Measurements from ENCODE around the gene NOL4L. TPM values are rescaled to one million over a fixed set of nuclear protein-coding genes. Genes with fewer than 3 reads are reported as not detected.

The NOL4L gene
- total and polyA plus RNA-seq, 4 donors: 7.9 to 20.6 (median 12.2) TPM

- no peak overlapping the region for H3K4me3 ChIP-seq
- WGBS, 2 donors: 0 to 1% methylated on average over 9 to 40 of the region's 52 CpGs
These were observed 1.5 kb downstream of the NOL4L start for GRCh38 chr20:32583581-32584070.

GRCh38 chr20:32582659-32583580, 2.2 kb downstream of the NOL4L start:
- Histone ChIP-seq H3K27ac (ENCODE audit: low read depth in 1 of 2, low read length in 1 of 2) (no peak overlapping the region), H3K9ac (ENCODE audit: insufficient read depth in 1 of 2, low read length in 2 of 2) (no peak overlapping the region), H3K36me3 (ENCODE audit: control insufficient read depth in 4 of 4, insufficient read depth in 4 of 4, low read length in 4 of 4) (no peaks in the 10 kb centered on the region), H3K27me3 (ENCODE audit: control insufficient read depth in 3 of 3, insufficient read depth in 3 of 3, low read length in 2 of 3) (peaks cover 0 to 24% (median 19%) of the 10 kb centered on the region in 3 donors), H3K4me3 (no peak overlapping the region), H3K9me3 (ENCODE audit: control insufficient read depth in 4 of 4, insufficient read depth in 3 of 4, low read length in 3 of 4) (no peaks in the 10 kb centered on the region), H3K4me1 (ENCODE audit: control insufficient read depth in 5 of 5, insufficient read depth in 5 of 5, low read length in 5 of 5) (peaks cover 0 to 18% (median 3%) of the 10 kb centered on the region in 5 donors)
- ATAC-seq (ENCODE audit: insufficient read depth, low FRiP score) (no peak), DNase-seq (peak; percentile 55 to 75 (median 67))
- WGBS, 2 donors: 7% methylated on average over 52 to 81 of the region's 91 CpGs
- no peak for TF ChIP-seq CTCF (IDR thresholded peaks at IDR 0.05; ENCODE audit: control extremely low read depth, extremely low read depth)

More at GRCh38 chr20:32583581-32584070, 1.5 kb downstream of the NOL4L start:
- H3K9me3 ChIP-seq (ENCODE audit: control insufficient read depth in 4 of 4, insufficient read depth in 3 of 4, low read length in 3 of 4): no peaks in the 10 kb centered on the region
- peak in 2 of 3 donors; percentile 14 to 28 for DNase-seq
- no peak for ATAC-seq (ENCODE audit: insufficient read depth, low FRiP score)
- peaks cover 0 to 18% (median 3%) of the 10 kb centered on the region in 5 donors for H3K4me1 ChIP-seq (ENCODE audit: control insufficient read depth in 5 of 5, insufficient read depth in 5 of 5, low read length in 5 of 5)
- H3K27me3 ChIP-seq (ENCODE audit: control insufficient read depth in 3 of 3, insufficient read depth in 3 of 3, low read length in 2 of 3): peaks cover 0 to 24% (median 19%) of the 10 kb centered on the region in 3 donors
- H3K9ac ChIP-seq (ENCODE audit: insufficient read depth in 1 of 2, low read length in 2 of 2): no peak overlapping the region
- no peak for TF ChIP-seq CTCF (IDR thresholded peaks at IDR 0.05; ENCODE audit: control extremely low read depth, extremely low read depth)
- H3K36me3 ChIP-seq (ENCODE audit: control insufficient read depth in 4 of 4, insufficient read depth in 4 of 4, low read length in 4 of 4): no peaks in the 10 kb centered on the region
- no peak overlapping the region for H3K27ac ChIP-seq (ENCODE audit: low read depth in 1 of 2, low read length in 1 of 2)

GRCh38 chr20:32581839-32582658, 3.1 kb downstream of the NOL4L start:
- peaks cover 0 to 18% (median 3%) of the 10 kb centered on the region in 5 donors for H3K4me1 ChIP-seq (ENCODE audit: control insufficient read depth in 5 of 5, insufficient read depth in 5 of 5, low read length in 5 of 5)
- H3K4me3 ChIP-seq: no peak overlapping the region
- H3K9me3 ChIP-seq (ENCODE audit: control insufficient read depth in 4 of 4, insufficient read depth in 3 of 4, low read length in 3 of 4): no peaks in the 10 kb centered on the region
- H3K36me3 ChIP-seq (ENCODE audit: control insufficient read depth in 4 of 4, insufficient read depth in 4 of 4, low read length in 4 of 4): no peaks in the 10 kb centered on the region
- ATAC-seq (ENCODE audit: insufficient read depth, low FRiP score): no peak
- peak; percentile 17 to 37 (median 24) for DNase-seq
- H3K27me3 ChIP-seq (ENCODE audit: control insufficient read depth in 3 of 3, insufficient read depth in 3 of 3, low read length in 2 of 3): peaks cover 0 to 15% (median 12%) of the 10 kb centered on the region in 3 donors
- TF ChIP-seq CTCF (IDR thresholded peaks at IDR 0.05; ENCODE audit: control extremely low read depth, extremely low read depth): no peak
- H3K27ac ChIP-seq (ENCODE audit: low read depth in 1 of 2, low read length in 1 of 2): no peak overlapping the region
- H3K9ac ChIP-seq (ENCODE audit: insufficient read depth in 1 of 2, low read length in 2 of 2): no peak overlapping the region
- WGBS, 2 donors: 77 to 82% methylated on average over 20 of the region's 20 CpGs

Data from lung (tissue), 12 donors.